NT2/D1 (cell line): ENCODE measurements around the gene DENND4C.

ENCODE experiments used
- YY1 ChIP-seq: IDR thresholded peaks from 2 replicates; pipeline ENCODE4 v1.6.1; 2011; ENCODE audit not compliant: insufficient read length, insufficient read depth
- ZNF274 ChIP-seq: IDR thresholded peaks from 2 replicates; pipeline ENCODE4 v1.6.1; 2011; ENCODE audit warnings: mild to moderate bottlenecking, low read depth, low read length

GRCh38 chr9:19201899-19202891 is 28.3 kb upstream of the DENND4C start:
- TF ChIP-seq ZNF274 (no peak), YY1 (no peak)
